GM12892 (cell line): Measurements from ENCODE around the gene FOXP2.

Source experiments
- POLR2A ChIP-seq: IDR thresholded peaks from 2 replicates; pipeline ENCODE4 v1.6.1; 2011; ENCODE audit warnings: low read depth, low read length, control low read depth
- POLR2AphosphoS5 ChIP-seq: IDR thresholded peaks from 2 replicates; pipeline ENCODE4 v1.6.1; 2011; ENCODE audit warnings: low read depth, low read length, control low read depth

GRCh38 chr7:114590298-114590697 is 175.7 kb downstream of the FOXP2 start:
- TF ChIP-seq POLR2A, result no peak
- TF ChIP-seq POLR2AphosphoS5, result no peak
